GM12878 (cell line): ENCODE results near the gene BHLHA9. TPM values are rescaled to one million over a fixed set of nuclear protein-coding genes. Genes with fewer than 3 reads are reported as not detected.

Experiments used
- ATAC-seq: fragments of 200-7000 bp; cut with Tn5 transposase; 3 replicates; pipeline ENCODE4 v1.9.1; 2020; ENCODE audit warnings: mild to moderate bottlenecking, moderate library complexity
- BruUV-seq: library from RNA; stranded (reverse); fragments of 400-500 nt; replicated peaks from 2 replicates; lab custom pipeline; 2021; lab: Mats Ljungman, UMichigan
- CTCF ChIA-PET: fragments of 300-600 bp; sonication (Branson Sonifier 250); formaldehyde crosslinking; extraction: SDS; loops from one replicate; lab custom pipeline; 2021; ENCODE audit warnings: inconsistent platforms; lab: Yijun Ruan, JAX
- POLR2A ChIA-PET: fragments of 350-600 bp; formaldehyde crosslinking; extraction: SDS; loops from one replicate; lab custom pipeline; 2021; ENCODE audit warnings: inconsistent platforms; lab: Charles Lee
- RAD21 ChIA-PET: fragments of 300-600 bp; sonication (Branson Sonifier 250); formaldehyde crosslinking; loops from one replicate; lab custom pipeline; 2023; ENCODE audit warnings: antibody characterized with exemption; ENCODE audit not compliant: unreplicated experiment; lab: Charles Lee
- SMC1A ChIA-PET: fragments of 300-600 bp; sonication (Branson Sonifier 250); formaldehyde crosslinking; loops from one replicate; lab custom pipeline; 2023; ENCODE audit not compliant: unreplicated experiment, uncharacterized antibody; lab: Charles Lee
- DNase-seq: peaks from one replicate; pipeline ENCODE4 v3.0.0-alpha.2; 2011; ENCODE audit warnings: low read depth, low spot score
- FAIRE-seq: peaks from 3 replicates; lab custom pipeline; 2011; peaks lifted over from hg19 to GRCh38; lab: Jason Lieb, UNC
- H2AFZ ChIP-seq: 2 replicates; pipeline ENCODE4 v1.6.0; 2011; ENCODE audit warnings: low read depth, low read length, control low read depth; ENCODE audit not compliant: control insufficient read depth
- H3K27ac ChIP-seq: 2 replicates; pipeline ENCODE4 v1.5.1; 2011; ENCODE audit warnings: control low read depth; ENCODE audit not compliant: control insufficient read depth, insufficient read depth
- H3K27me3 ChIP-seq, 2 experiments: replicated peaks in 1 of 2; 2 replicates each; pipeline versions ENCODE4 v1.6.0 to v1.6.1; 2011; ENCODE audit warnings: low read length in 1 of 2; ENCODE audit not compliant: control insufficient read depth in 2 of 2, insufficient read depth in 2 of 2
- H3K36me3 ChIP-seq, 2 experiments: 2 replicates each; pipeline ENCODE4 v1.5.1; 2011; ENCODE audit warnings: low read length in 1 of 2; ENCODE audit not compliant: control insufficient read depth in 2 of 2, insufficient read depth in 2 of 2
- H3K4me1 ChIP-seq: 2 replicates; pipeline ENCODE4 v1.6.1; 2011; ENCODE audit warnings: mild to moderate bottlenecking, low read length, moderate library complexity, mixed read lengths; ENCODE audit not compliant: control insufficient read depth, insufficient read depth
- H3K4me2 ChIP-seq: 2 replicates; pipeline ENCODE4 v1.6.0; 2011; ENCODE audit warnings: control low read depth; ENCODE audit not compliant: control insufficient read depth, insufficient read depth
- H3K4me3 ChIP-seq: fragments of 200-600 bp; sonication (generic); 2 replicates; pipeline ENCODE4 v1.5.1; 2016
- H3K79me2 ChIP-seq: 2 replicates; pipeline ENCODE4 v1.6.0; 2011; ENCODE audit warnings: low read length; ENCODE audit not compliant: control insufficient read depth, insufficient read depth
- H3K9ac ChIP-seq: 2 replicates; pipeline ENCODE4 v1.8.0; 2011; ENCODE audit warnings: low read length, control low read depth, mixed read lengths; ENCODE audit not compliant: control insufficient read depth, insufficient read depth
- H3K9me3 ChIP-seq: replicated peaks from 3 replicates; pipeline ENCODE4 v1.5.1; 2011; ENCODE audit warnings: mild to moderate bottlenecking, low read length; ENCODE audit not compliant: control insufficient read depth, insufficient read depth
- H4K20me1 ChIP-seq: 2 replicates; pipeline ENCODE4 v1.6.0; 2011; ENCODE audit not compliant: control insufficient read depth, insufficient read depth
- BACH1 ChIP-seq: fragments of 450-650 bp; IDR thresholded peaks from 2 replicates; pipeline ENCODE4 v1.6.1; 2017; ENCODE audit warnings: mild to moderate bottlenecking, borderline replicate concordance
- CBX5 ChIP-seq: sonication (generic); IDR thresholded peaks from 2 replicates; pipeline ENCODE4 v1.6.1; 2016; ENCODE audit warnings: low read depth, moderate library complexity, mild to moderate bottlenecking, inconsistent platforms
- CHD2 ChIP-seq: IDR thresholded peaks from 2 replicates; pipeline ENCODE4 v1.6.1; 2011; ENCODE audit warnings: low read depth, low read length, improper control_type of control experiment, borderline replicate concordance
- CHD4 ChIP-seq: fragments of 200-600 bp; sonication (generic); IDR thresholded peaks from 2 replicates; pipeline ENCODE4 v1.6.1; 2016; ENCODE audit warnings: mild to moderate bottlenecking
- EZH2 ChIP-seq: IDR thresholded peaks from 2 replicates; pipeline ENCODE4 v1.6.1; 2012; ENCODE audit warnings: low read depth, mild to moderate bottlenecking, control low read depth, inconsistent platforms, low read length, borderline replicate concordance; ENCODE audit not compliant: control insufficient read depth
- FOXK2 ChIP-seq: fragments of 450-650 bp; IDR thresholded peaks from 2 replicates; pipeline ENCODE4 v1.6.1; 2017; ENCODE audit warnings: mild to moderate bottlenecking, moderate library complexity
- JUNB ChIP-seq: IDR thresholded peaks from 2 replicates; pipeline ENCODE4 v1.6.1; 2016; ENCODE audit warnings: antibody characterized with exemption, mild to moderate bottlenecking
- KDM1A ChIP-seq: fragments of 200-600 bp; sonication (generic); IDR thresholded peaks from 2 replicates; pipeline ENCODE4 v1.6.1; 2016; ENCODE audit warnings: borderline replicate concordance
- MTA3 ChIP-seq: IDR thresholded peaks from 2 replicates; pipeline ENCODE4 v1.6.1; 2012; ENCODE audit warnings: low read length, inconsistent platforms, borderline replicate concordance
- POLR2AphosphoS2 ChIP-seq: IDR thresholded peaks from 2 replicates; pipeline ENCODE4 v1.6.1; 2011; ENCODE audit warnings: low read depth, mild to moderate bottlenecking, low read length, improper control_type of control experiment, moderate library complexity
- SIN3A ChIP-seq: IDR thresholded peaks from 2 replicates; pipeline ENCODE4 v1.6.1; 2012; ENCODE audit warnings: low read depth, low read length, improper control_type of control experiment
- SREBF1 ChIP-seq: IDR thresholded peaks from 2 replicates; pipeline ENCODE4 v1.6.1; 2012; ENCODE audit warnings: mild to moderate bottlenecking, low read length
- SRF ChIP-seq, 2 experiments: IDR thresholded peaks; 2 replicates each; pipeline ENCODE4 v1.6.1; 2011; ENCODE audit warnings: low read depth in 2 of 2, low read length in 2 of 2, mild to moderate bottlenecking in 1 of 2, moderate library complexity in 1 of 2
- STAT1 ChIP-seq: fragments of 450-650 bp; conservative IDR thresholded peaks from 2 replicates; pipeline ENCODE4 v1.6.1; 2014; ENCODE audit warnings: antibody characterized with exemption, mild to moderate bottlenecking
- SUZ12 ChIP-seq: fragments of 200-600 bp; sonication (generic); IDR thresholded peaks from one replicate; pipeline ENCODE4 v1.6.1; 2018; ENCODE audit warnings: antibody characterized with exemption, mild to moderate bottlenecking; ENCODE audit not compliant: unreplicated experiment
- ZNF207 ChIP-seq: fragments of 450-650 bp; IDR thresholded peaks from 2 replicates; pipeline ENCODE4 v1.6.1; 2014; ENCODE audit warnings: antibody characterized with exemption, mild to moderate bottlenecking, borderline replicate concordance
- WGBS: methylation state at CpG from one replicate; pipeline ENCODE4 v1.1.6; 2016; ENCODE audit warnings: low lambda C conversion rate; ENCODE audit not compliant: insufficient replicate concordance, insufficient coverage; ENCODE audit errors: missing lambda C conversion rate; 5-methylcytosine and 5-hydroxymethylcytosine counted together
- in situ Hi-C: fragments of 300-500 bp; cut with MboI; formaldehyde crosslinking; loops from 9 replicates; pipeline ENCODE4 v1.14.3; 2018; ENCODE audit warnings: mixed read lengths
- intact Hi-C: fragments of 100-400 bp; cut with micrococcal nuclease; formaldehyde crosslinking; loops from one replicate; pipeline ENCODE4 v1.14.2; 2022; ENCODE audit not compliant: unreplicated experiment
- polyA plus RNA-seq, 11 experiments: library from polyadenylated mRNA; depleted of rRNA in 4 of 11; unstranded in 6 of 11; stranded (reverse) in 5 of 11; fragments of >200 nt; fragmentation: Nextera tagmentation in 4 of 11; fragmentation: Illumina TruSeq in 1 of 11; extraction: Ambion mirVana in 4 of 11; extraction: Trizol in 1 of 11; gene quantifications; 1 replicate in 1 of 11; 2 replicates in 10 of 11; pipeline versions ENCODE4 v1.2.1 to v1.2.3, GENCODE V29; 2011 to 2016; ENCODE audit warnings: inconsistent platforms in 2 of 11, missing spikeins in 2 of 11, low read depth in 1 of 11
- total RNA-seq, 4 experiments: library from RNA; depleted of rRNA in 3 of 4; stranded (reverse); fragments of >200 nt in 3 of 4; fragmentation: Illumina TruSeq in 1 of 4; extraction: Trizol in 1 of 4; gene quantifications; 2 replicates each; pipeline versions ENCODE4 v1.2.1 to v1.2.3, GENCODE V29; 2013 to 2021
- TF ChIP-seq, protein P1 (sequence below): fragments of 450-650 bp; formaldehyde crosslinking; IDR thresholded peaks from 2 replicates; pipeline ENCODE4 v1.4.0; 2022; ENCODE audit warnings: mild to moderate bottlenecking, moderate library complexity
- TF ChIP-seq, protein P2 (sequence below): IDR thresholded peaks from 2 replicates; pipeline ENCODE4 v1.6.1; 2012; ENCODE audit warnings: low read length, inconsistent platforms

Gene BHLHA9
- total and polyA plus RNA-seq, 10 of the 15 experiments (the other 5 are each of a cell fraction or from before 2014, with no cell fraction given): not detected

DNA sequence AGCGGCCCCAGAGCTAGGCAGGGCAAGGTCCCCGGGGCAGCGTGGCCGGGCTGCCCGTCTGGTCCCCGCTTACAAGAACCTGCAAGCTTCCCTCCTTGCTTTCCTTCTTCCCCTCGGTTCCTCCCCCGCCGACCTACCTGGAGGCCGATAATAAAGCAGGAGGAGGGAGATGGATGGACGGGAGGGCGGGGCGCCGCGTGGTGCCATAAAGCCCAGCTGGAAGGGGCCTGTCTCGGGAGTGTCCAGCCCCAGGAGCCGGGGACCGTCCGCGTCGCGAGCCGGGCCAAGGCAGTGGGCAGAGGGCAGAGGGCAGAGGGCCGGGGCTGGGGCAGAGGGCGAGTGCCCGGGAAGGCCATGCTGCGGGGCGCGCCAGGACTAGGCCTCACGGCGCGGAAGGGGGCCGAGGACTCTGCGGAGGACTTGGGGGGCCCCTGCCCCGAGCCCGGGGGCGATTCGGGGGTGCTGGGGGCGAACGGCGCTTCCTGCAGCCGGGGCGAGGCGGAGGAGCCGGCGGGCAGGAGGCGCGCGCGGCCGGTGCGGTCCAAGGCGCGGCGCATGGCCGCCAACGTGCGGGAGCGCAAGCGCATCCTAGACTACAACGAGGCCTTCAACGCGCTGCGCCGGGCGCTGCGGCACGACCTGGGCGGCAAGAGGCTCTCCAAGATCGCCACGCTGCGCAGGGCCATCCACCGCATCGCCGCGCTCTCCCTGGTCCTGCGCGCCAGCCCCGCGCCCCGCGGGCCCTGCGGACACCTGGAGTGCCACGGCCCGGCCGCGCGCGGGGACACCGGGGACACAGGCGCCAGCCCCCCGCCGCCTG, at the start of gene BHLHA9 (continued):
- TF ChIP-seq, protein P1, sequence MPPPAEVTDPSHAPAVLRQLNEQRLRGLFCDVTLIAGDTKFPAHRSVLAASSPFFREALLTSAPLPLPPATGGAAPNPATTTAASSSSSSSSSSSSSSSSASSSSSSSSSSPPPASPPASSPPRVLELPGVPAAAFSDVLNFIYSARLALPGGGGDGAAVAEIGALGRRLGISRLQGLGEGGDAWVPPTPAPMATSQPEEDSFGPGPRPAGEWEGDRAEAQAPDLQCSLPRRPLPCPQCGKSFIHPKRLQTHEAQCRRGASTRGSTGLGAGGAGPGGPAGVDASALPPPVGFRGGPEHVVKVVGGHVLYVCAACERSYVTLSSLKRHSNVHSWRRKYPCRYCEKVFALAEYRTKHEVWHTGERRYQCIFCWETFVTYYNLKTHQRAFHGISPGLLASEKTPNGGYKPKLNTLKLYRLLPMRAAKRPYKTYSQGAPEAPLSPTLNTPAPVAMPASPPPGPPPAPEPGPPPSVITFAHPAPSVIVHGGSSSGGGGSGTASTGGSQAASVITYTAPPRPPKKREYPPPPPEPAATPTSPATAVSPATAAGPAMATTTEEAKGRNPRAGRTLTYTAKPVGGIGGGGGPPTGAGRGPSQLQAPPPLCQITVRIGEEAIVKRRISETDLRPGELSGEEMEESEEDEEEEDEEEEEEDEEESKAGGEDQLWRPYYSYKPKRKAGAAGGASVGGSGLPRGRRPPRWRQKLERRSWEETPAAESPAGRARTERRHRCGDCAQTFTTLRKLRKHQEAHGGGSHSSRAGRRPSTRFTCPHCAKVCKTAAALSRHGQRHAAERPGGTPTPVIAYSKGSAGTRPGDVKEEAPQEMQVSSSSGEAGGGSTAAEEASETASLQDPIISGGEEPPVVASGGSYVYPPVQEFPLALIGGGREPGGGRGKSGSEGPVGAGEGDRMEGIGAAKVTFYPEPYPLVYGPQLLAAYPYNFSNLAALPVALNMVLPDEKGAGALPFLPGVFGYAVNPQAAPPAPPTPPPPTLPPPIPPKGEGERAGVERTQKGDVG (CRISPR knock-in tag): no peak
- no peak for TF ChIP-seq SUZ12
- no peak for TF ChIP-seq SRF (IDR thresholded peaks at IDR 0.05; ENCODE audit: low read depth in 2 of 2, low read length in 2 of 2)
- TF ChIP-seq, all 136 proteins: peak for 0

DNA sequence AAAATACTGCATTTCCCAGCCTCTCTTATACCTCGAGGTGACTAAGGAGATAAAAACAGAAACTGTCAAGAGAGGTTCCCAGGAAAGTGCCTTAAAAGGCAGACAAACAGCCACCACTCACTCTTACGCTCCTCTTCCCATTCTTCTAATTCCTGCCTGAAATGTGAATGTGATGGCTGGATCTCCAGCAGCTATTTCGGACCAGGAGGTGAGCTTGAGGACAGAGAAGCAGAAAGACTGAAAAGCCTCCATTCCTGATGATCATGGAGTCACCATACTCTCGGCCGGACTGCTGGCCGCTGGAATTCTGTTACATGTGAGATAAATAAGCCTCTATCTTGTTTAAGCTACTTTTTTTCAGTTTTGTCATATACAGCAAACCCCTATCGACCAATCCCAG, 49.0 kb upstream of the BHLHA9 start:
- intact Hi-C loops: no loop called here
- Histone ChIP-seq H3K9me3 (no peaks in the 10 kb centered on the region; the same call in 2 of the 3 replicates), H3K4me2 (0 out of 2 replicates have a peak overlapping the region, but pooled peaks have one; percentile 23), H2AFZ (no peak overlapping the region), H3K9ac (no peak overlapping the region), H3K27ac (no peak overlapping the region), H3K27me3 (no peaks in the 10 kb centered on the region), H3K4me1 (peaks cover 14% of the 10 kb centered on the region), H3K79me2 (peaks cover 77% of the 10 kb centered on the region), H3K36me3 (peaks cover 0 to 8% of the 10 kb centered on the region in 2 experiments; a peak in 2 of 4 replicates), H3K4me3 (no peak overlapping the region), H4K20me1 (no peaks in the 10 kb centered on the region)
- no TSS peak for BruUV-seq
- ATAC-seq (no peak), DNase-seq (no peak), FAIRE-seq (no peak)
- in situ Hi-C loops: no loop called here
- ChIA-PET CTCF (interaction anchor here (1.2 to 2.0 kb wide), 4 partner anchors 9 to 99 kb away, joined by 4 to 7 read pairs (median 5); no protein-coding TSS in a partner anchor), POLR2A (interaction anchor here (1.4 kb wide), 1 partner anchor 9 kb away, joined by 7 read pairs; no protein-coding TSS in a partner anchor), RAD21 (interaction anchor here (1.3 to 6.3 kb wide), 3 partner anchors 7 to 98 kb away, joined by 5 to 37 read pairs (median 19); no protein-coding TSS in a partner anchor), SMC1A (interaction anchor here (1.0 to 5.4 kb wide), 4 partner anchors 8 to 40 kb away, joined by 3 to 35 read pairs (median 4); no protein-coding TSS in a partner anchor)
- 83% methylated on average over 7 of the region's 7 CpGs for WGBS
- TF ChIP-seq SREBF1: no peak
- no peak for TF ChIP-seq POLR2AphosphoS2
- no peak for TF ChIP-seq KDM1A
- TF ChIP-seq CBX5: no peak
- no peak for TF ChIP-seq CHD2
- no peak for TF ChIP-seq SIN3A
- TF ChIP-seq, protein P2, sequence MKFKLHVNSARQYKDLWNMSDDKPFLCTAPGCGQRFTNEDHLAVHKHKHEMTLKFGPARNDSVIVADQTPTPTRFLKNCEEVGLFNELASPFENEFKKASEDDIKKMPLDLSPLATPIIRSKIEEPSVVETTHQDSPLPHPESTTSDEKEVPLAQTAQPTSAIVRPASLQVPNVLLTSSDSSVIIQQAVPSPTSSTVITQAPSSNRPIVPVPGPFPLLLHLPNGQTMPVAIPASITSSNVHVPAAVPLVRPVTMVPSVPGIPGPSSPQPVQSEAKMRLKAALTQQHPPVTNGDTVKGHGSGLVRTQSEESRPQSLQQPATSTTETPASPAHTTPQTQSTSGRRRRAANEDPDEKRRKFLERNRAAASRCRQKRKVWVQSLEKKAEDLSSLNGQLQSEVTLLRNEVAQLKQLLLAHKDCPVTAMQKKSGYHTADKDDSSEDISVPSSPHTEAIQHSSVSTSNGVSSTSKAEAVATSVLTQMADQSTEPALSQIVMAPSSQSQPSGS: no peak
- no peak for TF ChIP-seq STAT1
- TF ChIP-seq CHD4: no peak
- TF ChIP-seq JUNB: no peak
- TF ChIP-seq EZH2: no peak
- no peak for TF ChIP-seq FOXK2
- no peak for TF ChIP-seq BACH1
- no peak for TF ChIP-seq MTA3
- TF ChIP-seq ZNF207: no peak
